T-helper 2 cell treated with Interferon-gamma antibody and Interleukin-4, amounts not matched to agents 5 μg/mL and 100 μg/mL, for 36 hours (primary cell): ENCODE measurements around the gene SUCNR1.

Experiments
- DNase-seq: peaks from one replicate; pipeline ENCODE4 v3.0.0; 2021; ENCODE audit warnings: low spot score
- H3K27ac Mint-ChIP-seq: one replicate; pipeline ENCODE4 v1.8.0; 2021; ENCODE audit warnings: mild to moderate bottlenecking, mixed read lengths
- H3K27me3 Mint-ChIP-seq: one replicate; pipeline ENCODE4 v1.8.0; 2021; ENCODE audit warnings: low read depth, mixed read lengths
- H3K36me3 Mint-ChIP-seq: one replicate; pipeline ENCODE4 v1.8.0; 2021; ENCODE audit warnings: low read depth, mixed read lengths
- H3K4me1 Mint-ChIP-seq: one replicate; pipeline ENCODE4 v1.8.0; 2021; ENCODE audit warnings: low read depth, mixed read lengths
- H3K4me3 Mint-ChIP-seq: one replicate; pipeline ENCODE4 v1.8.0; 2022; ENCODE audit warnings: mild to moderate bottlenecking, moderate library complexity, mixed read lengths
- H3K9me3 Mint-ChIP-seq: one replicate; pipeline ENCODE4 v1.8.0; 2021; ENCODE audit warnings: mixed read lengths

The SUCNR1 gene

DNA sequence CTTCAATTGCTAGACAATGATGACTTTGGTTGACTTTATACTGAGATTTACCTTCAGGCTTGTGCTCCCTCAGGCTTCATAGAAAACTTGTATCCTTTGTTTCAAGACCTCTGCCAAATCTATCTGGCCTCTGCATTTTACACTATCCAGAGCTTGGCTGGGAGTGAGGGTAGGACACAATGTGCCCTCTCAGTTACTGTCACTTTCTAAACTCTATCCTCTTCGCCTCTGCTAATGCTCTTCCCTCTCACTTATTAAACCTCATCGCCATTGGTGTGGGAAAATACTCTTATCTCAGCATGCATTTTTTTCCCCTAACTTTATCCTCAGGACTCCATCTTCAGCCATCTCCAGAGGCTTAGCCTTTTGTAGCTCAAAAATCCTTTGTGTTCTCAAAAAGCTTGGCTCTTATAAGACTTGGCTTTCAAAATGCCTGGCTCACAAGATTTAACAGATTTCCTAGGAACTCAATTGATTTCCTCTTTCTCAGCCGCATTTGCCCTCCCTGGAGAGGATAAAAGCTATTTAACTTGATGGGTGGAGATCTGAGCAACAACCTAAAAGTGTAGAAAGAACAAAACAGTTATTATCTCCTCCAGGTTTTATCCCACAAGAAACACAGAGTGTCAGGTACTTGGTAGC, 28.3 kb downstream of the SUCNR1 start:
- Mint-ChIP-seq H3K27ac (no peak overlapping the region), H3K27me3 (peaks cover 21% of the 10 kb centered on the region), H3K4me3 (no peak overlapping the region), H3K36me3 (no peaks in the 10 kb centered on the region), H3K9me3 (no peaks in the 10 kb centered on the region), H3K4me1 (peaks cover 30% of the 10 kb centered on the region)
- no peak for DNase-seq

- no peak for DNase-seq
Measured at GRCh38 chr3:151903501-151903991, 30.1 kb downstream of the SUCNR1 start.

DNA sequence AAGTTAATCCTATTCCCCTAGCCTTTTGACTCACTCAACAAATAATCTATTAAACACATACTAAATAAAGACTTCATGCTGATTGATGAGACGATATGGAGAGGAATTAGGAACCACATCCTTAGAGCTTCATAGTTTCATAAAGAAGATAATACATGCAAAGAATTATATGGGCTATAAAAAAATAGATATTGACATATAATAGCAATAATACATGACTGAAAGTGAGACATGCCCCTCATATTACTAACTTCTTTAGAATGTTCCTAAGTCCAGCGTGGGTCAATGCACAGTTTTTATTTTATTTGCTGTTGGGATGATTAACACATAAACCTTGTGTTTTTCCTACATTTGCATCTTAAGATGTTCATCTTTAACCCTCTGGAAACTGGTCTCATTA, 32.2 kb downstream of the SUCNR1 start:
- Mint-ChIP-seq H3K9me3 (no peaks in the 10 kb centered on the region), H3K4me3 (no peak overlapping the region), H3K36me3 (no peaks in the 10 kb centered on the region), H3K27ac (no peak overlapping the region), H3K4me1 (peaks cover 22% of the 10 kb centered on the region), H3K27me3 (peaks cover 29% of the 10 kb centered on the region)
- no peak for DNase-seq

More at GRCh38 chr3:151903501-151903991, 30.1 kb downstream of the SUCNR1 start:
- H3K9me3 Mint-ChIP-seq, result no peaks in the 10 kb centered on the region
- no peak overlapping the region for H3K4me3 Mint-ChIP-seq
- H3K27me3 Mint-ChIP-seq, result peaks cover 31% of the 10 kb centered on the region
- H3K27ac Mint-ChIP-seq, result no peak overlapping the region
- H3K36me3 Mint-ChIP-seq, result no peaks in the 10 kb centered on the region
- peaks cover 30% of the 10 kb centered on the region for H3K4me1 Mint-ChIP-seq

- Mint-ChIP-seq H3K36me3 (no peaks in the 10 kb centered on the region), H3K27me3 (peaks cover 29% of the 10 kb centered on the region), H3K4me1 (peaks cover 11% of the 10 kb centered on the region), H3K4me3 (no peak overlapping the region), H3K27ac (no peak overlapping the region), H3K9me3 (no peaks in the 10 kb centered on the region)
- DNase-seq, result no peak
Measured at GRCh38 chr3:151906751-151907150, 33.3 kb downstream of the SUCNR1 start.

GRCh38 chr3:151908399-151908798, 35.0 kb downstream of the SUCNR1 start:
- DNase-seq, result no peak
- no peaks in the 10 kb centered on the region for H3K36me3 Mint-ChIP-seq
- no peak overlapping the region for H3K4me3 Mint-ChIP-seq
- no peaks in the 10 kb centered on the region for H3K9me3 Mint-ChIP-seq
- H3K27ac Mint-ChIP-seq, result no peak overlapping the region
- H3K27me3 Mint-ChIP-seq, result peaks cover 29% of the 10 kb centered on the region
- peaks cover 4% of the 10 kb centered on the region for H3K4me1 Mint-ChIP-seq

- Mint-ChIP-seq H3K36me3 (no peaks in the 10 kb centered on the region), H3K4me1 (no peaks in the 10 kb centered on the region), H3K27ac (no peak overlapping the region), H3K4me3 (no peak overlapping the region), H3K9me3 (no peaks in the 10 kb centered on the region), H3K27me3 (peaks cover 29% of the 10 kb centered on the region)
- no peak for DNase-seq
Measured at GRCh38 chr3:151909681-151910405, 36.4 kb downstream of the SUCNR1 start.

DNA sequence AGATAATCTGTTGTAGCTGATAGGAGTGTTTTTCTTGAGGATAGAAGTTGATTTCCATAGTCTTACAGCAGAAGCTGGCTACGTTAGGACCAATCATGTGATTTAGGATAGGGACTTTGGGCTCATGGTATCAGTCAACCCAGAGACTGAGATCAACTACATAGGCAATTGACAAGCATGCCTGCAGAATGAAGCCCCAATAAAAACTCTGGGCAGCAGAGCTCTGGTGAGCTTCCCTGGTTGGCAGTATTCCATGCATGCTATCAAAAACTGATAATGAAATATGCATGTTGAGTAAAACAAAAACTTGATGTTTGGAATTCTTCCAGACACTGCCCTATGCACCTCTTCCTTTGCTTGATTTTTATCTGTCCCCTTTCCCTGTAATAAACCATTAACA, 38.0 kb downstream of the SUCNR1 start:
- no peak for DNase-seq
- Mint-ChIP-seq H3K27ac (no peak overlapping the region), H3K27me3 (peaks cover 34% of the 10 kb centered on the region), H3K4me3 (no peak overlapping the region), H3K36me3 (no peaks in the 10 kb centered on the region), H3K4me1 (no peaks in the 10 kb centered on the region), H3K9me3 (no peaks in the 10 kb centered on the region)

DNA sequence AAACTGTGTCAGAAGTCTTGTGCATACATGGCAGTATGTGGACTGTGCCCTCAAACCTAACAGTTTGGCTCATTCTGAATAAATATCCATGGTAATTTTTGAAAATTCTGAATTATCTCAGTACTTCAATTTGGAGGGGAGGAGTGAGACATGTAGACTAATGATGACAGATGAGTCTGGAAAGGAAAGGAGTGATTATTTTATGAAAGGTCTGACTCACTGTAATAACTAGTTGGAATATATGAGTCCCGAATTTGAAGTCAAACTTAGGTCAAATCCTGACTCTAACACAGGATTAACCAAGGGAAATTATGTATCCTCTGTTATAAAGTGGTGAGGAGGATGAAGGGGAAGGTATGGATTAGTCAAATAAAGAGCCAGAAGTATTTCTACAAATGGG, 38.6 kb downstream of the SUCNR1 start:
- Mint-ChIP-seq H3K9me3 (no peaks in the 10 kb centered on the region), H3K4me3 (no peak overlapping the region), H3K36me3 (no peaks in the 10 kb centered on the region), H3K27ac (no peak overlapping the region), H3K4me1 (no peaks in the 10 kb centered on the region), H3K27me3 (peaks cover 32% of the 10 kb centered on the region)
- DNase-seq, result no peak

GRCh38 chr3:151916781-151917180, 43.3 kb downstream of the SUCNR1 start:
- DNase-seq, result no peak
- H3K27ac Mint-ChIP-seq, result no peak overlapping the region
- H3K9me3 Mint-ChIP-seq, result no peaks in the 10 kb centered on the region
- H3K4me1 Mint-ChIP-seq, result no peaks in the 10 kb centered on the region
- no peak overlapping the region for H3K4me3 Mint-ChIP-seq
- H3K36me3 Mint-ChIP-seq, result no peaks in the 10 kb centered on the region
- peaks cover 15% of the 10 kb centered on the region for H3K27me3 Mint-ChIP-seq

GRCh38 chr3:151918253-151919029, 45.0 kb downstream of the SUCNR1 start:
- DNase-seq, result no peak
- Mint-ChIP-seq H3K36me3 (no peaks in the 10 kb centered on the region), H3K4me3 (no peak overlapping the region), H3K4me1 (no peaks in the 10 kb centered on the region), H3K9me3 (no peaks in the 10 kb centered on the region), H3K27ac (no peak overlapping the region), H3K27me3 (peaks cover 11% of the 10 kb centered on the region)

DNA sequence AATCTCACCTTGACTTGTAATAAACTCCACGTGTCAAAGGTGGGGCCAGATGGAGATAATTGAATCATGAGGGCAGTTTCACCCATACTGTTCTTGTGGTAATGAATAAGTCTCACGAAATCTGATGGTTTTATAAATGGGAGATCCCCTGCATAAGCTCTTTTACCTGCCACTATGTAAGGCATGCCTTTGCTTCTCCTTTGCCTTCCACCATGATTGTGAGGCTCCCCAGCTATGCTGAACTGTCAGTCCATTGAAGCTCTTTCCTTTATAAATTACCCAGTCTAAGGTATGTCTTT, 45.5 kb downstream of the SUCNR1 start:
- Mint-ChIP-seq H3K4me3 (no peak overlapping the region), H3K27ac (no peak overlapping the region), H3K4me1 (no peaks in the 10 kb centered on the region), H3K9me3 (no peaks in the 10 kb centered on the region), H3K36me3 (no peaks in the 10 kb centered on the region), H3K27me3 (peaks cover 11% of the 10 kb centered on the region)
- DNase-seq, result no peak

DNA sequence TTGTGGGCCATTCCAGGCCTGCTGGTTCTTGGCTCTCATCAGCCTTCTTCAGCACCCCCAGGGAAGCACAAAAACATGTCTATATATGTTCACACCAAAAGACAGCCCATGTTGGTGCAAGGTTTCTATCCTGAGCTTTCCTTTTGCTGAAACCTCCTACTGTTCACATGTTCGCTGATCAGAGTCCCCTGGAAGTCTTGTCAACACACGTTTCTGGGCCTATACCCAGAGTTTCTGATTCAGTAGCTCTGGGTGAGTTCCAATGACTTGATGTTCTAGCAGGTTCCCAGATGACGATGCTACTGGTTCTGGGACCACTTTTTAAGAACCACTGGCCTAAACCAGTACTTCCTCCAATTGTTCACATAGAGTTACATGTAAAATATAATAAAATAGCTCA, 46.0 kb downstream of the SUCNR1 start:
- Mint-ChIP-seq H3K36me3 (no peaks in the 10 kb centered on the region), H3K27ac (no peak overlapping the region), H3K9me3 (no peaks in the 10 kb centered on the region), H3K27me3 (peaks cover 12% of the 10 kb centered on the region), H3K4me3 (no peak overlapping the region), H3K4me1 (no peaks in the 10 kb centered on the region)
- DNase-seq, result no peak

DNA sequence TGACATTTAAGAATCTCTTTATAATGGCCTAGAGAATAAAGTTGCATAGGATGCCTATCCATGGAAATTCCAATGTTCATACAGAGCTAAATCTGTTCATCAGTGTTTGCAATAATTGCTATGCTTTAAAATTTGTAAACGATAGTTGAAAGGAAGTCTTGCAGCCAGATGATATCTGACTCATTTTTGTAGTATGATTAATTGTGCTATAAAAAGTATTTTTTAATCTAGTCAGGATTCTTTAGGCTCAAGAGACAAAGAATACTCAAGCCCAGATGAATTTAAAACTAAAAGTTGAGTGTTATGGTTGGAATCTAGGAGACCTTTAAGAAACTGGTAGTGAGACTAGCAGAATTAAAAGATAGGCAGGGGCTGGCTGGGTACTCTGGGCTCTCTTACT, 50.5 kb downstream of the SUCNR1 start:
- Mint-ChIP-seq H3K4me3 (no peak overlapping the region), H3K4me1 (no peaks in the 10 kb centered on the region), H3K27me3 (peaks cover 4% of the 10 kb centered on the region), H3K36me3 (no peaks in the 10 kb centered on the region), H3K27ac (no peak overlapping the region), H3K9me3 (no peaks in the 10 kb centered on the region)
- no peak for DNase-seq

GRCh38 chr3:151924753-151925152, 51.3 kb downstream of the SUCNR1 start:
- Mint-ChIP-seq H3K36me3 (no peaks in the 10 kb centered on the region), H3K27me3 (peaks cover 4% of the 10 kb centered on the region), H3K27ac (no peak overlapping the region), H3K9me3 (no peaks in the 10 kb centered on the region), H3K4me3 (no peak overlapping the region), H3K4me1 (no peaks in the 10 kb centered on the region)
- no peak for DNase-seq
